Astrocyte (in vitro differentiated cells and primary cell): ENCODE data around the gene SLC17A5.

ENCODE experiments used
- CTCF ChIP-seq: IDR thresholded peaks from 2 replicates; pipeline ENCODE4 v1.5.1; 2011; ENCODE audit warnings: low read depth, mild to moderate bottlenecking, inconsistent platforms, low read length, moderate library complexity; ENCODE audit not compliant: insufficient read depth
- EZH2 ChIP-seq: IDR thresholded peaks from 2 replicates; pipeline ENCODE4 v1.6.1; 2012; ENCODE audit warnings: mild to moderate bottlenecking, low read length, inconsistent platforms; ENCODE audit not compliant: insufficient read depth

DNA sequence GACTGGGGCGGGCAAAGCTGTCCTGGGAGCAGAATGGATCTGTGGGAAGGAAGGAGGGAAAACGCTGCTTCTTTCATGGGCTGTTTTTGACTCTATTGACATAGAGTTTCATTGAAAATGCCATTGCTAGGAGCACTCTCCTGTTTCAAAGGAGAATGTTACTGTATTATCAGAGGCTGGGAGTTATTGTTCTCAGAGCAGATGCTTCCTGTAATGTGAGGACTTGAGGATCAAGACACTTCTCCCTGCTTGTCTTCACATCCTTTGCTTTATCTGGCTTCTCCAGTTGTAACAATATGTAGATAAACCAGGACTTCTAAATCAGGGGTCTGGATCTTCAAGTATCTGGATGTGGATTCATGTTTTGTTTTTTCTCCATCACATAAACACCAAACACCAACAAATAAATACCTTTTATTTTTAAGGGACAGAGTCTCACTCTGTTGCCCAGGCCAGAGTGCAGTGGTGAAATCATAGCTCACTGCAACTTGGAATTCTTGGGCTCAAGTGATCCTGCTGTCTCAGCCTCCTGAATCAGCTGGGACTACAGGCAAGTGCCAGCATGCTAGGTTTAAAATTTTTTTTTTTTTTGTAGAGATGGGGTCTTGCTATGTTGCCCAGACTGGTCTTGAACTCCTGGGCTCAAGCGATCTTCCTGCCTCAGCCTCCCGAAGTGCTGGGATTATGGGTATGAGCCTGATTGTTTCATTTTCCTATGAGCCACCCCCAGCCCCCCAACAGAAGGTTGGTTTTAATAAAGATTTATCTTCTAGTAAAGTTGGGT lies 46.1 kb upstream of the SLC17A5 start:
- no peak for TF ChIP-seq EZH2
- TF ChIP-seq CTCF = no peak
